Fibroblast of lung (primary cell): ENCODE data around the gene LRCOL1.

ENCODE experiments used
- EZH2 ChIP-seq: IDR thresholded peaks from 2 replicates; pipeline ENCODE4 v1.5.1; 2012; ENCODE audit warnings: low read length, control low read depth, mild to moderate bottlenecking; ENCODE audit errors: missing control alignments
- TF ChIP-seq, protein P1 (sequence below), 2 donors: IDR thresholded peaks in 1 of 2; conservative IDR thresholded peaks in 1 of 2; 1 replicate in 1 of 2; 2 replicates in 1 of 2; pipeline ENCODE4 v1.5.1; 2011 to 2012; ENCODE audit warnings: low read length in 2 of 2, control low read depth in 1 of 2, inconsistent platforms in 1 of 2, low read depth in 1 of 2, mild to moderate bottlenecking in 1 of 2

- TF ChIP-seq, protein P1, sequence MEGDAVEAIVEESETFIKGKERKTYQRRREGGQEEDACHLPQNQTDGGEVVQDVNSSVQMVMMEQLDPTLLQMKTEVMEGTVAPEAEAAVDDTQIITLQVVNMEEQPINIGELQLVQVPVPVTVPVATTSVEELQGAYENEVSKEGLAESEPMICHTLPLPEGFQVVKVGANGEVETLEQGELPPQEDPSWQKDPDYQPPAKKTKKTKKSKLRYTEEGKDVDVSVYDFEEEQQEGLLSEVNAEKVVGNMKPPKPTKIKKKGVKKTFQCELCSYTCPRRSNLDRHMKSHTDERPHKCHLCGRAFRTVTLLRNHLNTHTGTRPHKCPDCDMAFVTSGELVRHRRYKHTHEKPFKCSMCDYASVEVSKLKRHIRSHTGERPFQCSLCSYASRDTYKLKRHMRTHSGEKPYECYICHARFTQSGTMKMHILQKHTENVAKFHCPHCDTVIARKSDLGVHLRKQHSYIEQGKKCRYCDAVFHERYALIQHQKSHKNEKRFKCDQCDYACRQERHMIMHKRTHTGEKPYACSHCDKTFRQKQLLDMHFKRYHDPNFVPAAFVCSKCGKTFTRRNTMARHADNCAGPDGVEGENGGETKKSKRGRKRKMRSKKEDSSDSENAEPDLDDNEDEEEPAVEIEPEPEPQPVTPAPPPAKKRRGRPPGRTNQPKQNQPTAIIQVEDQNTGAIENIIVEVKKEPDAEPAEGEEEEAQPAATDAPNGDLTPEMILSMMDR (conservative IDR thresholded peaks at IDR 0.05 in 1 of 2, IDR thresholded peaks at IDR 0.05 in 1 of 2; ENCODE audit: low read depth in 1 of 2, low read length in 2 of 2), result no peak
- TF ChIP-seq EZH2, result no peak
Observed at GRCh38 chr12:132593938-132594358, 16.4 kb downstream of the LRCOL1 start.
